ENCODE data around the gene SPIRE1. TPM values are rescaled to one million over a fixed set of nuclear protein-coding genes. Genes with fewer than 3 reads are reported as not detected.
"Not testable (repeated sequence)": the region's sequence is repeated elsewhere in the genome, so short reads cannot be mapped to it uniquely, and the experiment has no call there.

Gene SPIRE1
- total RNA-seq, 1 donor from 2014 or later: 15.7 TPM

DNA sequence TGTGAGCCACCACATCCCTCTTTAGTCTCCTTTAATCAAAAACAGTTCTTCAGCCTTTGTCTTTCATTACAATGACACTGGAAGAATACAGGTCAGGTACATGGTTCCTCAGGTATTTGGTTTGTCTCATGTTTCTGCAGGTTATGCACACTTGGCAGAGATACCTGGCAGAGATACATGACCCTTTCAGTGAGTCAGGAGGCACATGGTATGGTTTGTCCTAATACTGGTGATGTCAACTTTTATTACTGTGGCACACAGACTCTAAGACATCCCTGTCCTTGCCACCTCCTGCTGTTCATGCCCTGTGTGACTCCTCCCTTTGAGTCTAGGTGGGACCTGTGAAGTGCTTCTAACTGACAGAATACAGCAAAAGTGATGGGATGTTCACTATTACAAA is 58.4 kb downstream of the SPIRE1 start:
- DNase-seq (ENCODE audit: low read depth in 2 of 2): no peak

DNA sequence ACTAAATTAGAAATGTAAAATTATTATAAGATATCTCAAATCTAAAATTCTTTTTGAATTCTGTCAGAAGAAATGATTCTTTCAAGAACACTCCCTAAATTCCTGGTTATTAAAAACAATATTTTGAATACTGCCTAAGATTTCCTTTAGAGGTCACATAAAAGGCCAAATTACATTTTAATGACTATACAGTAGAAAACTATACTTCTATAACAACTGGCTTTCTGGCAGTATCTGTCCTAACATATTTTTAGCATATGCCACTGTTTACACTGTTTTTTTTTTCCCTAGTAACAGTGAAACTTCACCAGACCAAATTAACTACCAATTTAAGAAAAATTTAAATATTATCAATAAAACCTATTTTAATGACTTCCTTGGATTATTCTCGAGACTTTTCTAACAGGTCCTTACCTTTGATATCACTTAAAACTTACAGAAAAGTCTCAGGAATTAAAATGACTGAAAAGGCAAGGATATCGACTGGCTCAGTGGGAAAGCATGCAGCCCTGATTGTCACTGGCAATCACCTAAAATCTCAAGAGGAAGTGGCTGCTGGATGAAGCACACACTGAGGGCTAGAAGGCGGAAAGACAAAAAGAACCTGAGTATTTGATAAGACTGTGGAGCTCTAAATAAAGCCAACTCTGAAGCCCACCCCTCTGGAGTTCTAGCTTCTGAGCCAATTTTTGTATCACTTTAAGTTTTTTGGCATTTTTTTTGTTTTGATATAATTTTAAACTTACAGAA is 59.6 kb downstream of the SPIRE1 start:
- DNase-seq (ENCODE audit: low read depth in 2 of 2): peak in 1 of 2 donors; percentile 69

DNA sequence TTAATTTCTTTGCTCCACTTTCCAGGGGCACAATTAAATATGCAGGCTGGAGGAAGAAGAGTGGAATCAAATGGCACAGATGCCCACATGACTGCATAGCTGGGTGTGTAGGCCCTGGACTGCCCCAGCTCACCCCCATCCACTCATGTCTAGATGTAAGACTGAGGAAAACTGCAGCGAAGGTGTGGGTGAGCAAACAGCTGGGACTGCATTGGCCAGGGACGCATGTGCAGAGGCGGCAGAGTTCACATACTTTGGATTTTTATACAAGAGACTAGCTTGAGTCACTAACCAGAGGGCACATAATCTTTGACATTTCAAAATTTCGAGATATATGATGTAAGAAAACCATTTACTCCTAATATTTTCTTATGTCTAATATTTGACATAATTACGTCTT is 60.1 kb downstream of the SPIRE1 start:
- peak; percentile 6 to 74 for DNase-seq (ENCODE audit: low read depth in 2 of 2)

DNA sequence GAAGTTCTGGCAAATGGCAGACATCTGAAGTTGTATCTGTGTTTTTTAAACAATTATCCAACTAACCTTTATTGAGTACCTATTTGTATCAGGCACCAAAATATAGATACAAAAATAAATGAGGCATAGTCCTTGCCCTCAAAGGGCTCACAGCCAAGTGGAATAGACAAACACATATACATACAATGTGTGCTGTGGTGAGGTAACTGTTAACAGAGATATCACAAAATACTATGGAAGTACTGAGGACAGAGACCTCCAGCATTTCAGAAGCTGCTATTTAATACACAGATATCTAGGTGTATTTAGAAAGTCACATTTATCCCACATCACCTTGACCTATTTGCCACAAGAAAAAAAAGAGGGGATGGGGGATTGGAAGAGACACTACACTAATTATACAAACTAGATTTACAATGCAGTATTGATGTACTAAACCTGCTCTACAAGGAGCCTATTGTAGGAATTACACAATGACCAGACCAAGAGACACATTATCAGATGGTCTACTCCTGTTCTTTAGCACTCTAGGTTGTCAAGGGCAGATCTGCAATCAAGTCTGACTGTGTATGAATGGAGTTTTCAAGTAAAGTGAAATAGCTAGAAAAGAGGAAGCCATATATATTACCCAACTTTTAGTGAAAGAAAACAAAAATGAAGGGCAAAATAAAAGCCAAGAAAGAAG is 62.2 kb downstream of the SPIRE1 start:
- no peak for DNase-seq (ENCODE audit: low read depth in 2 of 2)

DNA sequence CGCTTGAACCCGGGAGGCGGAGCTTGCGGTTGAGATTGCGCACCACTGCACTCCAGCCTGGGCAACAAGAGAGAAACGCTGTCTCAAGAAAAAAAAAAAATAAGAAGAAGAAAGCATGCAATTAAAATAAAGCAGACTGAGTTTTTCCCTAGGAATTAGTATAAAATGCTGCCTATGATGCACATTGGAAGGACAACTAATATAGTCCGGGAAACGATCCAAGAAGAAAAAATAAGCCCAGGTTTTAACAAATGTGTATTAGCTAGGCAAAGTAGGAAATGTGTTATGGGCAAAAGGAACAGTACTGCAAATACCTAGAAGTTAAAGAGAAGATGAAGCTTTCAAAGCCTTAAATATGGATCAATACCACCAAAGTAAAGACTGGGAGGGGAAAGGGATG is 64.0 kb downstream of the SPIRE1 start:
- DNase-seq (ENCODE audit: low read depth in 2 of 2): no peak

DNA sequence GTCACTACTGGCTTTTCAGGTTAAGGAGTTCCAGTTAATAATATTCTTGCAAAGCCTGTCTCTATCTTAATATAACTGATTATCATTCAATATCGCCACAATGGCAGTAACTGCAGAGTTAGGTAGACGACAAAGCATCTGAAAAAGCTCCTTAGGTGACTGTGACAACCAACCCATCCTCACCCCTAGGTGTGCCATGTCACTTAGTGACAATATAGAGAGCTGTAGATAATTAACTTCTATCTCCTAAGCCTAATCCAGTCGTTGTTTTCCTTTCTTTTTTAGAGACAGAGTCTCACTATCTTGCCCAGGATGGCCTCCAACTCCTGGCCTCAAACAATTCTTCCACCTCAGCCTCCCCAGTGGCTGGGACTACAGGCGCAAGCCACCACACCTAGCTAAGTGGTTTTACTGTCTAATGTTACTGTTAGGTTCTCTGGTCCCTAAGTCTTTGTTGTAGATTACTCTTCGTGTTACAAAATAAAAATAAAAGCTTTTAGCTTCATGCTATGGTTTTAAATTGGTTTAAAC is 65.2 kb downstream of the SPIRE1 start:
- no peak for DNase-seq (ENCODE audit: low read depth in 2 of 2)

DNA sequence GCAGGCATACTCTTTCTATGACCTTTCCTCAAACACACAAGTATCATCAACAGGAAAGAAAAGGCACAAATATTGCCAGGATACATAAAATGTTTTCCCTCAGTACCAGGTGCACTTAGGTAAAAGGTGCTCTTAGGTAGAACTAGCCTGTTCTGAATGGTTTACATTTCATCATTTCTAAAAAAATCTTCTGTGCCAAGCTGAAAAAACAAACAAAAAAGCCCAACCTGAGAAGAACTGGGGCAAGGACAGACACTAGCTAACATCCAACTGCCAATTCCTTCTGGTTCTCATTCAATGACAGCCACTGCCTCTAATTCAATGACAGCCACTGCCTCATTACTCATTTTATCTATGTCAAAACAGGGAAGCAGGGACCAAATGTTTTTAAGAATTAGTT is 68.5 kb downstream of the SPIRE1 start:
- DNase-seq (ENCODE audit: low read depth in 2 of 2): no peak

DNA sequence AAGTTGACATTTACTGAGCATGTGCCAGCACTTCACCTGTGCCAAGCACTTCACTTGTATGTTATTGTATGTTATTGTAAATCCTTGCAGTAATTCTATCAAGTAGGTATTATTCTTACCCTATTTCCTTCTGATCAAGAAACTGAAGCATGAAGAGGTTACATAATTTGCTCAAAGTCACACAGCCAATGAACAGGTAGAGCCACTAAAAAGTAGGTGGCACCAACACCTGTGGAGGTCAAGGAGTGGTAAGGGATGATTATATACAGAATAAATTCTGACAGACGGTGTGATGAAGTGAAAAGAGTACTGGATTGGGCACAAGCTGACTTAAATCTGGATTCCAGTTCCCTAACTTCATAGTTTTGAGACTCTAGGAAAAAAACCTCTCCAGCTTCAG is 71.0 kb downstream of the SPIRE1 start:
- DNase-seq (ENCODE audit: low read depth in 2 of 2): no peak

DNA sequence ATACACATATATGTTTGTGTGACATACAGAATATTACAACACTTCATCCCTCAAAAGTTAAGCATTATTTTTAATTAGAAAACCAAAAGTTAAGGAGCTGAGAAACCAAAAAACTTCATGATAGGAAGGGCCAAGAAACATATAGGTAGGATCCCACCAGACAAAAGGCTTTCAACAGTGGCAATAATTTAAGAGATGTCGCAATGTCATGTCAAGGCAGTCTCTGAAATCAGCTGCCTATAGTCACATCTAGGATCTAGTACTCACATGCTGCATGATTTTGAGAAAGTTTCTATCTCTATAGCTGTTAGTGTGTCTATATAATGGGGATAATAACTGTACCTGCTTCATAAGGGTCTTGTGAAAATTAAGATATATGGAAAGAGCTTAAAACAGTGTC is 72.7 kb downstream of the SPIRE1 start:
- no peak for DNase-seq (ENCODE audit: low read depth in 2 of 2)

DNA sequence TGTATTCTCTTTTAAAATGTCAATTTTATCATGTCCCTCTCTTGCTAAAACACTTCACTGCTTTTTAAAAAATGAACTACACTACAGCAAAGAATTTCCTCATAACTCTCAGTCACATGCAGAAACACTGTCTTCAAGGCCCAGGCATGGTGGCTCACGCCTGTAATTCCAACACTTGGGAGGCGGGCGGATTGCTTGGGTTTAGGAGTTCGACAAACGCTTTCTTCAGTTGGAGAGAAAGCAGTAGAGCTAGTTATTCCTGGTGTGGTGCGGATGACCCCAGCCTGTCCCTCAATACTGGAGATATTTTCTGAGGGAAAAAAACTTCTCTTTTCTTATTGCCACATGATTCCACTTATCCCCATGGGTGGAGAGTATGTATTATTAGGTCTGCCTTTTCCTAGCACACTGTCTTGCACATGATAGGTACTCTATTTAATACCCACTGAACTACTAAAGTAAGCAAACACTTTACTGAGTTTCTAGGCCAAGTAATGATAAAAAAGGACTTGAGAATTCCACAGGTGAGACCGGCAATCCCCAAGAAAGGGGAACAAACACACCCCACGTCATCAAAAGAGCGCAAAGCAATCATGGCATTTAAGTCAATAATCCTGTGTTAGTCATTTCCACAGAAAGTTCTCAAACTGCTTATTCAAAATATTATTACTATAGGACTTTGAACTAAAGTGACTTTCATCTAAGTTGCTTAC is 77.1 kb downstream of the SPIRE1 start:
- no peak for DNase-seq (ENCODE audit: low read depth in 2 of 2)

DNA sequence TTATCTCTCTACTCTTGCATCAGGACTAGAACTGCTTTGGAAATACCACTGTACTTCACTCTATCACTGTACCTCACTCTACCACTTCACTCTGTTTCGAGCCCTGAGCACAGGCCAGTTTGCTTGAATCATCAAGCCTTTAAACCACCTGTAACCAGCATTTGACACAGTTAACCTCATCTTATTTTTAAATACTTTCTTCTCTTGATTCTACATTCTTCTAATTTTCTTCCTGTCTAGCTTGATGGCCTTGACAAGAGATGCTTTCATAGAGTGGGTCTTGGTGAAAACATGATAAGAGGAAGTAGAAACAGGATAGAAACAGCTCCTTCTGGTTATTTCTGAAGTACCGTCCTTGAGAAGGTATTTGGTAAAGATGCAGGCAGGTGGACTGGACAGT is 78.1 kb downstream of the SPIRE1 start:
- DNase-seq (ENCODE audit: low read depth in 2 of 2): no peak

DNA sequence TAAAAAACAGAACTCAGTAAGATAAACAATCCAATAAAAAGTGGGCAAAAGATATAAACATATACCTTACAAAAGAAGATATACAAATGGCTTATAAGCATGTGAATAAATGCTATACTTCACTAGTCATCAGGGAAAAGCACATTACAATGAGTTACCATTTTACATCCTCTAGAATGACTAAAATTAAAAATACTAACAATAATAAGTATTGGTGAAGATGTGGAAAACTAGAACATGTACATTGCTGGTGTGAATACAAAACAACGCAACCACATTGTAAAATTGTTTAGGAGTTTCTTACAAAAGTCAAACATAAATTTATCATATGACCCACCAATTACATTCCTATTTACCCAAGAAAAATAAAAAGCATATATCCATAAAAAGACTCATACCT is 80.1 kb downstream of the SPIRE1 start:
- DNase-seq (ENCODE audit: low read depth in 2 of 2): no peak

DNA sequence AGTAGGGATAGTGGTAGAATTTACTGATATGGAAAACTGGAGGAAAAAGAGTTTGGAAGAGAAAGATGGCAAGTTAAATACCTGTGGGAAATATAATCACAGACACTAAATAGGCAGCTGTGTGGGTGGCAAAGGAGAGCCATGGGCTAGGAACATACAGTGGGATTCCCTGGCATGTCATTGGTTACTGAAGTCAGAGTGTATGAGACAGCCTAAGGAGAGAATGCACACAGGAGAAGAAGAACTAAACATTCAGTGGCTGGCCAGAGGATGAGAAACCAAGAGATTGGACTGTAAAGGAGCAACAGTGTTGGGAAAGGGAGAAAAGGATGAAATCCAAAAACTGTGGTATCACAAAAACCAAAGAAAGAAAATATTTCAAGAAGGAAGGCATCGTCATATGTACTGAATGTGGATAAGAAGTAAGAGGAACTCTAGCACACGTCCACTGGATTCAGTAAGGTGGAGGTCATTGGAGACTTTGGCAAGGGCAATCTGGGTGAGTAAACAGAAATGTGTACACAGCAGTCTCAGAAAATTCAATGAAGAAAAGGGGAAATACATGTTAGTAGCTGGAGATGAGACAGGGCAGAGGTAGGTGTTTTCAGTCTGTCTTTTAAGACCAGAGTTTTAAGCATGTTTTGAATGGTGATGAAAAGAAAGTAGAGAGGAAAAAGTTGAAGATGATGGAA is 83.3 kb downstream of the SPIRE1 start:
- DNase-seq (ENCODE audit: low read depth in 2 of 2): no peak

DNA sequence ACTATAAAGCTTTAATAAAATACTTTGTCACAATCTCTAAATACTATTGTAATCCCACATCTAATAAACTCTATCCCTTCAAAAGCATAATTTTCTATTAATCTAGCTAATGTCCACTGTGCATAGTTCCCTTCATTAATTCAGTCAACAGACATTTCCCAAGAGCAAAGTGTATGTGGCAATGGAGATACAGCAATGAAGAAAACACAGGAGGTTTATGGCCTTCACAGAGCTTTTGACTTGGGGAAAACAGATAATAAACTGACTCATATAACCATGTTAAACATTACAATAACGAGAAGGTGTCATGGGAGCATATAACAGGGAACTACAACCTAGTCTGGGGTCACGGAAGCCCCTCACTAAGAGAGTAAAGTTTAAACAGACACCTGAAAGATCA is 86.3 kb downstream of the SPIRE1 start:
- no peak for DNase-seq (ENCODE audit: low read depth in 2 of 2)

DNA sequence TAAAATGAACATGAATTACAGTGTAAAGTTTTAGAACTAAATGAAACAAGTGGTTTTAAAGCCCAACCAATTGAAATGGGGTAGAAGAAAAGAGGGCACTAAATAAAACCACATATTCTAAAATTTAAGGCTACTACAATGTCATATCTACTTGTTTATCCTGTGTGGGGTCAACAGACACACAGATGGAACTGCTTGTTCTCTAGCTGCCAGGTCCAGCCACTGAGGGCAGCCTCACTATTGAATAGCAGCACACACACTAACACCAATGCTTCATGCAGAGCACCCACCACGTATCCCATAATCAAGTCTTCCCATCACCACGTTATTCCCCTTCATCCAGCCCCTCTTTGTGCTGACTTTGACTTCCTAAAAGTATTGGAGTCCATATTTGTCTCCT is 88.1 kb downstream of the SPIRE1 start:
- no peak for DNase-seq (ENCODE audit: low read depth in 2 of 2)

DNA sequence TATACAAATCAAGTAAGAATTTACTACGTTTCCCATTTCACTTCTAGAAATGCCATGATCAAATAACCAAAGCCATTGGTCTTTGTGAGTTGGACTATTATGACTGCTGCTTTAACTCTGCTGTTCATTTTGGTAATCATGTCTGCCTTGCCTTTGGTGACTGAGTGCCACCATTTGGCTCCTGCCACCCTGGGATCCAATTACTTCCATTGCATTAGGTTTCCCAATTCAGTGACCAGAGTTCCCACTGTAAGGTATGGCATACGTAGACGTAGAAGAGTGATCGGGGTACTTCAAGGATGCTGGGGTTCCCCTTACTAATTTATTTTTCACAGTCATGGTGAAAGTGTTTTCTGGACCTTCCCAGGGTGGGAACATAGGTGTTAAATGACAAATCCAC is 90.1 kb downstream of the SPIRE1 start:
- DNase-seq (ENCODE audit: low read depth in 2 of 2): no peak

DNA sequence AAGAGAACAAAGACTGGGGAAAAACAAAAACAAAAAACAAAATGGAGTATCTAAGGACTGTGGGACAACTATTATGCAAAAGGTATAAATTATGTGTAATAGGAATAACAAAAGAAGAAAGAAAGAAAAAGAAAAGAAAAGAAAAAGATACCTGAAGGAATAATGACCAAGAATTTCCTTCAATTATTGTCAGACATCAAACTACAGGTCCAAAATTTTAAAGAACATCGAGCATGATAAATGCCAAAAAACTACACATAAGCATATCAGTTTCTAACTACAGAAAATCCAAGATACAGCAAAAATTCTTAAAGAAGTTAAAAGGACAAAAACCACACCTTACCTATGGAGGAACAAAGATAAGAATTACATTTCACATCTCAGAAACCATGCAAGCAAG is 93.0 kb downstream of the SPIRE1 start:
- DNase-seq (ENCODE audit: low read depth in 2 of 2): no peak

DNA sequence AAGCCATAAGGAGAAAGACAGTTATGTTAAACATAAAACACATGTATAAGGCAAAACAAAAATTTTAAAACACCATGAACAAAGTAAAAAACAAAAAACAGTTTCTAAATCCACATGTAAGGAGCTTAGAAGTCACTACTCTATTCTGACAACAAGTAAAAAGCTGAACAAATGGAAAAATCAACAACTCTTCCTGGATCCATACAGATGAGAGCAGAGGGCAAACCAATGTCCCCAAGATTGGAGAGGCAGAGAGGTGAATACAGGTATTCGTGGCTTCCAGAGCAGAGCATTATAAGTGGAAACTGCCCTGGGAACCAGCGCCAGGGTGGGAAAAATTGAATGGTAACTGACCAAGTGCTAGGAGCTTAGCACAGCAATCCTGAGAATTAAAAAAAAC is 93.5 kb downstream of the SPIRE1 start:
- DNase-seq (ENCODE audit: low read depth in 2 of 2): no peak

DNA sequence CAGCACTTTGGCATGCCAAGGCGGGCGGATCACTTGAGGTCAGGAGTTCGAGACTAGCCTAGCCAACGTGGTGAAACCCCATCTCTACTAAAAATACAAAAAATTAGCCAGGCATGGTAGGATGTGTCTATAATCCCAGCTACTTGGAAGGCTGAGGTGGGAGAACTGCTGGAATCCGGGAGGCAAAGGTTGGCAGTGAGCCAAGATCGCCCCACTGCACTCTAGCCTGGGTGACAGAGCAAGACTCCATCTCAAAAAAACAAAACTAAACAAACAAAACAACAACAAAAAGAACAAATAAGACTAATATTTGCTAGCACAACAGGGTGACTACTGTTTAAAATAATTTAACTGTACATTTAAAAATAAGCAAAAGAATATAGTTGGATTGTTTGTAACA is 97.3 kb downstream of the SPIRE1 start:
- DNase-seq (ENCODE audit: low read depth in 2 of 2): not testable (repeated sequence)

DNA sequence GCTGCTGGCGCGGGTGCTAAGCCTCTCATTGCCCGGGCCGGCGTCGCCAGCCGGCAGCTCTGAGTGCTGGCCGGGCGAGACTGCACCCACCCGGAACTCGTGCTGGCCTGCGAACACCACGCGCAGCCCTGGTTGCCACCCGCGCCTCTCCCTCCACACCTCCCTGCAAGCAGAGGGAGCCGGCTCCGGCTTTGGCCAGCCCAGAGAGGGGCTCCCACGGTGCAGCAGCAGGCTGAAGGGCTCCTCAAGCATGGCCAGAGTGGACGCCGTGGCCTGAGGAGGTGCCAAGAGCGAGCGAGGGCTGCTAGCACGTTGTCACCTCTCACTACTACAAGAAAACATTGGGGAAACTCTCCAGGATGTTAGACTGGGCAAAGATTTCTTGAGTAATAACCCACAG is 98.6 kb downstream of the SPIRE1 start:
- DNase-seq (ENCODE audit: low read depth in 2 of 2): no peak

DNA sequence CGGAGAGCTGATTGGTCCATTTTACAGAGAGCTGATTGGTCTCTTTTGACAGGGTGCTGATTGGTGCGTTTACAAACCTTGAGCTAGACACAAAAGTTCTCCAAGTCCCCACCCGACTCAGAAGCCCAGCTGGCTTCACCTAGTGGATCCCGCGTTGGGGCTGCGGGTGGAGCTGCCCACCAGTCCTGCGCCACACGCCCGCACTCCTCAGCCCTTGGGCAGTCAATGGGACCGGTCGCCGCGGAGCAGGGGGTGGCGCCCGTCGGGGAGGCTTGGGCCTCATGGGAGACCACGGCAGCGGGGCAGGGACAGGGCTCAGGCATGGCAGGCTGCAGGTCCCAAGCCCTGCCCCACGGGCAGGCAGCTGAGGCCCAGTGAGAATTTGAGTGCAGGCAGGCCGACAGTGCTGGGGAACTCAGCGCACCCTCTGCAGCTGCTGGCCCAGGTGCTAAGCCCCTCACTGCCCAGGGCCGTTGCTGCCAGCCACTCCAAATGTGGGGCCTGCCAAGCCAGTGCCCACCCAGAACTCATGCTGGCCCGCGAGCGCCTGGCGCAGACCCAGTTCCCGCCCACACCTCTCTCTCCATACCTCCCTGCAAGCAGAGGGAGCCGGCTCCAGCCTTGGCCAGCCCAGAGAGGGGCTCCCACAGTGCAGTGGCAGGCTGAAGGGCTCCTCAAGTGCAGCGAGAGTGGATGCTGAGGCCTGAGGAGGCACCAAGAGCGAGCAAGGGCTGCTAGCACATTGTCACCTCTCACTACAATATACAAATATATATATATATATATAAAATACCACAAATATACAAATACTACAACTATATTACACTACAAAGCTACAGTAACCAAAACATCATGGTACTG is 100.7 kb downstream of the SPIRE1 start:
- DNase-seq (ENCODE audit: low read depth in 2 of 2): no peak

All from dermis microvascular lymphatic vessel endothelial cell (primary cell).